DND-41 (cell line): ENCODE measurements around the gene AFF1.

Experiments
- EZH2 ChIP-seq: IDR thresholded peaks from 3 replicates; pipeline ENCODE4 v1.6.1; 2012; ENCODE audit warnings: borderline replicate concordance, low read depth, mild to moderate bottlenecking, moderate library complexity, low read length, inconsistent platforms; ENCODE audit not compliant: severe bottlenecking
- TF ChIP-seq, protein P1 (sequence below): IDR thresholded peaks from 2 replicates; pipeline ENCODE4 v1.5.1; 2012; ENCODE audit warnings: borderline replicate concordance, low read length, moderate library complexity, mild to moderate bottlenecking; ENCODE audit not compliant: poor library complexity, severe bottlenecking; ENCODE audit errors: extremely low read depth

DNA sequence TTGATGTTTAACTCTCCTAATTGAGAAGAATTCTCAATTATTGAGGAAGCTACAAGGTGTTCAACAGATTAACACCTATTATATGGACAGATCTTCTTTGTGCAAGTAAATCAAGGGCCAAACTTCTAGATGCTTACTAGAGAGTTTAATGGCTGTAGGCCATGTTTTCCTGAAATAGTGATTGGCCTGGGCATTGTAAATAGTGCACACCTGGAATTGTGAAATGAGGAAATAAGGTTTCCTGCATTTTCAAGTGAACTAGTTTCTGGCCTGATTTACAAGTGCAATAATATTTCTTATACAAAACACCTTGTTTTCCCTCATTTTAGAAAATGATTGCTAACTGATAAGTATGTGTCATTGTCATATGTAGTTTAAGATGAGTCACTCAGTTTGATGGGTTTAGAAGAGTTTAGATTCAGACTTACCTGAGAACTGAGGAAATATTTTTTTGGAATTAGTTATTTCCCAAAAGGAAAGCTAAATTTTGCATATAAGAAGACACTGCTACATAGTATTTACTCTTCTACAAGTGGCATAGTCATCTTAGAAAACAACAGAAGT is 21.2 kb downstream of the AFF1 start:
- TF ChIP-seq, protein P1, sequence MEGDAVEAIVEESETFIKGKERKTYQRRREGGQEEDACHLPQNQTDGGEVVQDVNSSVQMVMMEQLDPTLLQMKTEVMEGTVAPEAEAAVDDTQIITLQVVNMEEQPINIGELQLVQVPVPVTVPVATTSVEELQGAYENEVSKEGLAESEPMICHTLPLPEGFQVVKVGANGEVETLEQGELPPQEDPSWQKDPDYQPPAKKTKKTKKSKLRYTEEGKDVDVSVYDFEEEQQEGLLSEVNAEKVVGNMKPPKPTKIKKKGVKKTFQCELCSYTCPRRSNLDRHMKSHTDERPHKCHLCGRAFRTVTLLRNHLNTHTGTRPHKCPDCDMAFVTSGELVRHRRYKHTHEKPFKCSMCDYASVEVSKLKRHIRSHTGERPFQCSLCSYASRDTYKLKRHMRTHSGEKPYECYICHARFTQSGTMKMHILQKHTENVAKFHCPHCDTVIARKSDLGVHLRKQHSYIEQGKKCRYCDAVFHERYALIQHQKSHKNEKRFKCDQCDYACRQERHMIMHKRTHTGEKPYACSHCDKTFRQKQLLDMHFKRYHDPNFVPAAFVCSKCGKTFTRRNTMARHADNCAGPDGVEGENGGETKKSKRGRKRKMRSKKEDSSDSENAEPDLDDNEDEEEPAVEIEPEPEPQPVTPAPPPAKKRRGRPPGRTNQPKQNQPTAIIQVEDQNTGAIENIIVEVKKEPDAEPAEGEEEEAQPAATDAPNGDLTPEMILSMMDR, result no peak
- no peak for TF ChIP-seq EZH2
